ENCODE measurements around the gene ZNF689. TPM values are rescaled to one million over a fixed set of nuclear protein-coding genes. Genes with fewer than 3 reads are reported as not detected.

The ZNF689 gene
- total RNA-seq, 1 experiment from 2014 or later, result 6.1 TPM

GRCh38 chr16:30657866-30658730 is 47.9 kb upstream of the ZNF689 start, which contains the start of gene FBRS:
FBRS (plus strand) TSS chr16:30658431; CDS start chr16:30659519, 1,088 bp downstream.
- DNase-seq (ENCODE audit: unreplicated experiment), result peak; percentile 100
- Mint-ChIP-seq H3K4me1 (ENCODE audit: insufficient read depth, unreplicated experiment) (peaks cover 21% of the 10 kb centered on the region), H3K4me3 (ENCODE audit: unreplicated experiment) (peak within 1 kb of the TSS; percentile 93), H3K36me3 (ENCODE audit: insufficient read depth, unreplicated experiment) (peaks cover 72% of the 10 kb centered on the region), H3K27ac (ENCODE audit: low read depth, unreplicated experiment) (peak within 1 kb of the TSS; percentile 100), H3K27me3 (ENCODE audit: insufficient read depth, unreplicated experiment) (no peaks in the 10 kb centered on the region), H3K9me3 (ENCODE audit: unreplicated experiment) (no peaks in the 10 kb centered on the region)
- peak; percentile 57 for TF ChIP-seq CTCF (IDR thresholded peaks at IDR 0.05; ENCODE audit: unreplicated experiment)
- ChIA-PET POLR2A (interaction anchor here (0.7 to 3.9 kb wide), 34 partner anchors 8 to 1741 kb away, joined by 3 to 22 read pairs (median 5); partner anchors contain the start of genes ALDOA, CD2BP2, DCTPP1 and MAZ), CTCF (interaction anchor here (0.6 to 2.1 kb wide), 10 partner anchors 10 to 112 kb away, joined by 3 to 14 read pairs (median 4); no protein-coding TSS in a partner anchor)
- TSS peak; percentile 53 for BruUV-seq (replicated peaks)
- intact Hi-C loops (cut with micrococcal nuclease), result loop anchor here (1.0 kb wide), 1 partner anchor 40 kb away; no protein-coding TSS in a partner anchor

DNA sequence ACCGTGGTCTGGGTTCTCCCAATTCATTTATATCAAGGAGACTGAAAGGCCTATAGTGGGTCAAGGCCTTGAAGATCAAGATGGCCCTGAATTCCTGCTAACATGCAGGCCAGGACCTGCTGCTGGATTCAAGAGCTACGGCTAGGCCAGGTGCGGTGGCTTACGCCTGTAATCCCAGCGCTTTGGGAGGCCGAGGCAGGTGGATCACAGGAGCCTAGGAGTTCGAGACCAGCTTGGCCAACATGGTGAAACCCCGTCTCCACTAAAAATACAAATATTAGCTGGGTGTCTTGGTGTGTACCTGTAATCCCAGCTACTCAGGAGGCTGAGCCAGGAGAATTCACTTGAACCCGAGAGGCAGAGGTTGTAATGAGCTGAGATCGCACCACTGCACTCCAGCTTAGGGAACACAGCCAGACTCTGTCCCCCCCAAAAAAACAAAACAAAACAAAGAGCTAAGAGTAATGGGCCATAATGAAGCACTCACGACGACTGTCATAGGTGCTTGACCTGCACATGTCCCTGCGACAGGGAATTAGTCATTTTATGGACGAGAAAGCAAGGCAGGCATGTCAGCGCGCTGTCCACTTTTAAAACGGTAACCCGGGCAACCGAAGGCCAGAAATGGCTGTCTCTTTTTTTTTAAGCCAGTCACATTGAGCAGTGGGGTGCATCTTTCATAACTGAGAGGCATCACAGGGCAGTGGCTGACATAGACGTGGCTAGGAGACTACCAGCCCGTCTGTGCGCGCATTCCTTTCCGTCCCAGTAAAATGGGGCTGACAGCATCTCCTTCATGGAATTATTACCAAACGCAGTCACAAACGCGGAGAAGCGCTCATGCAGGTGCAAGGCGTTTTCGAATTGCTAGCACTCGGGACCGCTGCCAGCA is 47.0 kb upstream of the ZNF689 start:
- H3K4me1 Mint-ChIP-seq (ENCODE audit: insufficient read depth, unreplicated experiment), result peaks cover 27% of the 10 kb centered on the region
- BruUV-seq (replicated peaks), result no TSS peak
- intact Hi-C loops (cut with micrococcal nuclease), result no loop called here
- POLR2A ChIA-PET, result interaction anchor here (0.8 to 3.9 kb wide), 2 partner anchors 11 to 21 kb away, joined by 3 to 13 read pairs; no protein-coding TSS in a partner anchor
- no peaks in the 10 kb centered on the region for H3K27me3 Mint-ChIP-seq (ENCODE audit: insufficient read depth, unreplicated experiment)
- no peaks in the 10 kb centered on the region for H3K9me3 Mint-ChIP-seq (ENCODE audit: unreplicated experiment)
- DNase-seq (ENCODE audit: unreplicated experiment), result no peak
- CTCF ChIA-PET, result interaction anchor here (0.7 to 1.3 kb wide), 6 partner anchors 11 to 801 kb away, joined by 3 to 5 read pairs (median 4); no protein-coding TSS in a partner anchor
- no peak for TF ChIP-seq CTCF (IDR thresholded peaks at IDR 0.05; ENCODE audit: unreplicated experiment)
- peak overlapping the region; percentile 93 for H3K4me3 Mint-ChIP-seq (ENCODE audit: unreplicated experiment)
- peak overlapping the region; percentile 100 for H3K27ac Mint-ChIP-seq (ENCODE audit: low read depth, unreplicated experiment)
- peaks cover 69% of the 10 kb centered on the region for H3K36me3 Mint-ChIP-seq (ENCODE audit: insufficient read depth, unreplicated experiment)

DNA sequence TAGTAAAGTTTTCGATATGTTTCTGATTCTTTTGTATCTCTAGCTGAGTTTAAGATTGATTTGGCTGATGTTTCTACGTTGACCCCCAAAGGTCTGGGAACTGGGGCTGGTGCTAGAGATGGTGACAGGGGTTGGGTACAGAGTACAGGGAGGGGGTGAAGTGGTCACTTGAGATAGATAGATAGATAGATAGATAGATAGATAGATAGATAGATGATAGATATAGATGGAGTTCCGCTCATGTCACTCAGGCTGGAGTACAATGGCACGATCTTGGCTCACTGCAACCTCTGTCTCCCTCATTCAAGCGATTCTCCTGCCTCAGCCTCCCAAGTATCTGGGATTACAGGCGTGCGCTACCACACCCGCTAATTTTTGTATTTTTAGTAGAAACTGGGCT is 46.2 kb upstream of the ZNF689 start:
- Mint-ChIP-seq H3K36me3 (ENCODE audit: insufficient read depth, unreplicated experiment) (peaks cover 63% of the 10 kb centered on the region), H3K27me3 (ENCODE audit: insufficient read depth, unreplicated experiment) (no peaks in the 10 kb centered on the region), H3K4me1 (ENCODE audit: insufficient read depth, unreplicated experiment) (peaks cover 28% of the 10 kb centered on the region), H3K4me3 (ENCODE audit: unreplicated experiment) (peak overlapping the region; percentile 93), H3K27ac (ENCODE audit: low read depth, unreplicated experiment) (no peak overlapping the region), H3K9me3 (ENCODE audit: unreplicated experiment) (no peaks in the 10 kb centered on the region)
- no peak for DNase-seq (ENCODE audit: unreplicated experiment)
- BruUV-seq (replicated peaks), result no TSS peak
- TF ChIP-seq CTCF (IDR thresholded peaks at IDR 0.05; ENCODE audit: unreplicated experiment), result no peak
- intact Hi-C loops (cut with micrococcal nuclease), result no loop called here
- CTCF ChIA-PET, result interaction anchor here (0.6 to 1.3 kb wide), 3 partner anchors 25 to 128 kb away, joined by 3 to 4 read pairs (median 3); no protein-coding TSS in a partner anchor
- POLR2A ChIA-PET, result interaction anchor here (0.8 to 1.2 kb wide), 3 partner anchors 20 to 40 kb away, joined by 3 to 5 read pairs (median 3); no protein-coding TSS in a partner anchor

Measured in MCF 10A (cell line).